Activated T-cell treated with anti-CD3 and anti-CD28 coated beads, Interleukin-2, amount 50 U/mL, for 4 hours (primary cell): ENCODE measurements around the gene HELLS. TPM values are rescaled to one million over a fixed set of nuclear protein-coding genes. Genes with fewer than 3 reads are reported as not detected.
"Not testable (repeated sequence)": the region's sequence is repeated elsewhere in the genome, so short reads cannot be mapped to it uniquely, and the experiment has no call there.

Experiments
- ATAC-seq, 2 donors: fragments of 200-7000 bp; cut with Tn5 transposase; one replicate each; pipeline ENCODE4 v1.10.0; 2021
- DNase-seq: peaks from one replicate; pipeline ENCODE4 v3.0.0-alpha.2; 2020
- H3K27me3 Mint-ChIP-seq: one replicate; pipeline ENCODE4 v1.8.0; 2021; ENCODE audit warnings: low read depth, mixed read lengths
- H3K36me3 Mint-ChIP-seq: one replicate; pipeline ENCODE4 v1.8.0; 2022; ENCODE audit warnings: mixed read lengths; ENCODE audit not compliant: insufficient read depth
- H3K4me1 Mint-ChIP-seq: one replicate; pipeline ENCODE4 v1.8.0; 2021; ENCODE audit warnings: low read depth, mixed read lengths
- H3K4me3 Mint-ChIP-seq: one replicate; pipeline ENCODE4 v1.8.0; 2021; ENCODE audit warnings: mild to moderate bottlenecking, moderate library complexity, mixed read lengths
- H3K9me3 Mint-ChIP-seq: one replicate; pipeline ENCODE4 v1.8.0; 2021; ENCODE audit warnings: mixed read lengths
- total RNA-seq, 3 donors: library from RNA; stranded (reverse); gene quantifications; one replicate each; pipeline ENCODE4 v1.2.1, GENCODE V29; 2021

The HELLS gene
- total RNA-seq, 3 donors from 2014 or later = 87.9 to 119 (median 92.7) TPM

GRCh38 chr10:94630017-94630688, 84.6 kb downstream of the HELLS start:
- H3K4me3 Mint-ChIP-seq = no peak overlapping the region
- H3K36me3 Mint-ChIP-seq = no peaks in the 10 kb centered on the region
- DNase-seq = no peak

GRCh38 chr10:94631077-94631875, 85.7 kb downstream of the HELLS start:
- DNase-seq = no peak
- no peaks in the 10 kb centered on the region for H3K4me1 Mint-ChIP-seq
- no peaks in the 10 kb centered on the region for H3K27me3 Mint-ChIP-seq
- no peak overlapping the region for H3K4me3 Mint-ChIP-seq
- peaks cover 7% of the 10 kb centered on the region for H3K9me3 Mint-ChIP-seq
- no peaks in the 10 kb centered on the region for H3K36me3 Mint-ChIP-seq
- ATAC-seq = no peak

More at GRCh38 chr10:94630017-94630688, 84.6 kb downstream of the HELLS start:
- H3K27me3 Mint-ChIP-seq = no peaks in the 10 kb centered on the region
- peaks cover 6% of the 10 kb centered on the region for H3K9me3 Mint-ChIP-seq
- no peak for ATAC-seq
- no peaks in the 10 kb centered on the region for H3K4me1 Mint-ChIP-seq

GRCh38 chr10:94632954-94633353, 87.4 kb downstream of the HELLS start:
- H3K4me1 Mint-ChIP-seq = no peaks in the 10 kb centered on the region
- H3K4me3 Mint-ChIP-seq = no peak overlapping the region
- DNase-seq (no peak), ATAC-seq (no peak)
- H3K9me3 Mint-ChIP-seq = peaks cover 8% of the 10 kb centered on the region
- no peaks in the 10 kb centered on the region for H3K36me3 Mint-ChIP-seq
- no peaks in the 10 kb centered on the region for H3K27me3 Mint-ChIP-seq

GRCh38 chr10:94638097-94638496, 92.5 kb downstream of the HELLS start:
- not testable (repeated sequence) for DNase-seq, H3K4me3 Mint-ChIP-seq

GRCh38 chr10:94639902-94640301, 94.3 kb downstream of the HELLS start:
- H3K36me3 Mint-ChIP-seq = no peaks in the 10 kb centered on the region
- DNase-seq (no peak), ATAC-seq (no peak)
- no peaks in the 10 kb centered on the region for H3K27me3 Mint-ChIP-seq
- H3K4me1 Mint-ChIP-seq = no peaks in the 10 kb centered on the region
- peaks cover 12% of the 10 kb centered on the region for H3K9me3 Mint-ChIP-seq
- no peak overlapping the region for H3K4me3 Mint-ChIP-seq

More at GRCh38 chr10:94638097-94638496, 92.5 kb downstream of the HELLS start:
- not testable (repeated sequence) for H3K4me1 Mint-ChIP-seq, H3K27me3 Mint-ChIP-seq, H3K36me3 Mint-ChIP-seq, ATAC-seq
- peaks cover 16% of the 10 kb centered on the region for H3K9me3 Mint-ChIP-seq

- H3K27me3 Mint-ChIP-seq = no peaks in the 10 kb centered on the region
- no peaks in the 10 kb centered on the region for H3K4me1 Mint-ChIP-seq
- peaks cover 9% of the 10 kb centered on the region for H3K9me3 Mint-ChIP-seq
- no peak for ATAC-seq
- no peaks in the 10 kb centered on the region for H3K36me3 Mint-ChIP-seq
- no peak for DNase-seq
- H3K4me3 Mint-ChIP-seq = no peak overlapping the region
Measured at GRCh38 chr10:94640562-94640961, 95.0 kb downstream of the HELLS start.

GRCh38 chr10:94641480-94641879, 95.9 kb downstream of the HELLS start:
- ATAC-seq = no peak
- DNase-seq = no peak
- Mint-ChIP-seq H3K4me3 (no peak overlapping the region), H3K9me3 (peaks cover 9% of the 10 kb centered on the region), H3K36me3 (no peaks in the 10 kb centered on the region), H3K4me1 (no peaks in the 10 kb centered on the region), H3K27me3 (no peaks in the 10 kb centered on the region)

GRCh38 chr10:94644352-94644751, 98.8 kb downstream of the HELLS start:
- ATAC-seq (no peak), DNase-seq (no peak)
- Mint-ChIP-seq H3K4me1 (no peaks in the 10 kb centered on the region), H3K4me3 (no peak overlapping the region), H3K9me3 (no peaks in the 10 kb centered on the region), H3K27me3 (no peaks in the 10 kb centered on the region), H3K36me3 (no peaks in the 10 kb centered on the region)

- H3K4me3 Mint-ChIP-seq = no peak overlapping the region
- H3K4me1 Mint-ChIP-seq = no peaks in the 10 kb centered on the region
- ATAC-seq (no peak), DNase-seq (no peak)
- H3K27me3 Mint-ChIP-seq = peaks cover 1% of the 10 kb centered on the region
- no peaks in the 10 kb centered on the region for H3K36me3 Mint-ChIP-seq
- no peaks in the 10 kb centered on the region for H3K9me3 Mint-ChIP-seq
Measured at GRCh38 chr10:94645285-94645684, 99.7 kb downstream of the HELLS start.

Other genes with a start within 250 kb of the HELLS start
- gene NOC3L, start 182.8 kb upstream of the HELLS start, total RNA-seq = 10 to 100 TPM; 48.8 to 54.6 (median 52.8) TPM
- gene TBC1D12, start 143.2 kb upstream of the HELLS start, total RNA-seq = under 1 TPM; 0.27 to 0.38 (median 0.32) TPM
- gene CYP2C18, start 137.9 kb downstream of the HELLS start, total RNA-seq = not detected
- under 1 TPM in 1 of 3 donors, not detected in 2; 0.13 TPM for gene CYP2C19, start 216.9 kb downstream of the HELLS start, total RNA-seq